NCI-H2196 treated with DMSO at 0.1 percent for 48 hours (cell line): ENCODE results near the gene TTC4.

Source experiments
- DNase-seq: peaks from one replicate; lab custom pipeline; 2025; ENCODE audit not compliant: unreplicated experiment; lab: John Stamatoyannopoulos, UW

TTC4 gene

DNA sequence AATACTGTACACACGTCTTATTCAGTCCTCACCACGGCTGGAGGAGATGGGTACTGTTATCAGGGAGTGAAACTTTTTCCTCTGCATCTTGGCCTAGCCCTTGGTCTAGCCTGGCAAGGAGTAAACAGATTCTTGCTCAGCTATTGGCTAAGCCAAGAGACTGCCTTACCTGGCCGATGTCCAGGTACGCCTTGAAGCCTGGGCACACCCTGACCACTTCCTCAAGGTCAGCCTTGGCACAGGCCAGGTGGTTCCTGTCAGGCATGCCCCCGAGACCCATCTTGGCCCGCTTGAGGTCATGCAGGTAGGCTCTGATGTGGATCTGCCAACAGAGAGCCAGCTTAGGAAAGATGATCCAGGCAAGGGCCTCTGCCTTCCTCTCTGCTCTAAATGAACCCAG is 66.5 kb downstream of the TTC4 start:
- DNase-seq = no peak

- DNase-seq = no peak
Observed at GRCh38 chr1:54782588-54782987, 66.9 kb downstream of the TTC4 start.

DNA sequence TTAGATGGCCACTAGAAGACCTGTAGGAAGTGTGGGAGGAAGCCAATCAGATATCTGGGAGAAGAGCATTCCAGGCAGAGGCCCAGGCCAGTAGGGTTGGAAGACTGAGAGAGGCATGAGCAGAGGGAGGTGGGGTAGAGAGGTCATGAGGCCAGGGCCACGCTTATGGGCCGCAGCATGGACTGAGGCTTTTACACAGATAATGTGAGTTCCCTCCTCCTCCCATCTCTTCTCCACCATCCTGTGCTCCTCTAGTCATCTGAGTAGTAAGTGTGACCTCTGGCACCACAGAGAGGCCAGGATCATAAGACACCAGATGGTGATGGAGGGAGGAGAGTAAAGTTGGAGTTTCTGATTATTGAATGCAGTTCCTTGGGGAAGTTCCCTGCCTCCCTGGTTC is 68.4 kb downstream of the TTC4 start:
- DNase-seq = no peak

GRCh38 chr1:54786778-54787177 is 71.1 kb downstream of the TTC4 start:
- no peak for DNase-seq

- no peak for DNase-seq
Observed at GRCh38 chr1:54787604-54788003, 71.9 kb downstream of the TTC4 start.

DNA sequence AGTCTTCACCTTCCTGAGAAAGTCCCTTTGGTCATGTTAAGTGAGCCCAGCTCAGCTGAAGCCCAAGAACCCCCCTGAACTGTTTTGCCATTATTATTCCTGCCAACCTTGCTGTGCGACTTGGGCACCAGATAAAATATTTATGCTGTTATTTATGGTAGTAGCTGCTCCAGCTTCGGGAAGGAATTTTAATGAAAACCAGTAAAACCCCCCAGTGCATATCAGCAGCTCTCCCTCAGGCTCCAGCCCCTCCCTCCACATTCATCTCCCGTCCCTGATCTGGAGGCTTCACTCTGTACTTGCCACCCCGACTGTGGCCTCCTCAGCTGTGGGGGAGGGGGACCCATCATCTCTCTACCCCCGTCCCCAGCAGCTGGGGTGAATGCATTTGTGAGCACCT is 72.8 kb downstream of the TTC4 start:
- DNase-seq = no peak

DNA sequence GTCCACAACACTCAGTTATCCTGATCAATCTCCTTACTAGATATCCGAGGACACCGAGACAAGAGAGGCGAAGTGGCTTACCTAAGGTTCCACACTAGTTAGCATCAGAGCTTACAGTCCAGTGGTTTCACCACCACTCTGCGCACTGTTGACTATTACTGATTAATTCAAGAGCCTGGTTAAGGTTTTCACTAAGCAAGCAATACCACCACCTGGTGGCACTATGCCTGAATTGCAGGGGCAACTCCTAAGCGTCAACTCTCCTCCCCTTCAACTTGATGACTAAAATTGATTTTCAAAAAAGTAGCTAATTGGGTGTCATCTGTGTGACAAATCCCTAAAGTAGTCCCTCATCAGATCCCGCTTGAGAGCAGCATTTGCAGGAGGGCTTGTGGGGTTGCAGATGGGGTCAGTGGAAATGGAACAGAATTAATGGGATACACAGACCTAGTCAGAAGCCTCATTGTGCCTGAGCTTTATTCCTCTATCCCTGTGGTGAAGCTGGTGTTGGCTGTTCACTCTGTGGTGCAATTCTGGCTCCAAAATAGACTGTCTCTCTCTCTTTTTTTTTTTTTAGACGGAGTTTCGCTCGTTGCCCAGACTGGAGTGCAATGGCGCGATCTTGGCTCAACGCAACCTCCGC is 76.3 kb downstream of the TTC4 start:
- DNase-seq = no peak
